PC-3 (cell line): ENCODE results near the gene FOXK1. TPM values are rescaled to one million over a fixed set of nuclear protein-coding genes. Genes with fewer than 3 reads are reported as not detected.
"Not testable (repeated sequence)": the region's sequence is repeated elsewhere in the genome, so short reads cannot be mapped to it uniquely, and the experiment has no call there.

ENCODE experiments used
- ATAC-seq: fragments of 200-7000 bp; cut with Tn5 transposase; 2 replicates; pipeline ENCODE4 v1.9.1; 2020; ENCODE audit warnings: mild to moderate bottlenecking, moderate library complexity
- BruUV-seq: library from RNA; stranded (reverse); fragments of 400-500 nt; replicated peaks from 2 replicates; lab custom pipeline; 2021; lab: Mats Ljungman, UMichigan
- CTCF ChIA-PET: fragments of 300-600 bp; sonication (Branson Sonifier 250); formaldehyde crosslinking; loops from one replicate; lab custom pipeline; 2022; ENCODE audit warnings: antibody characterized with exemption; lab: Charles Lee
- POLR2A ChIA-PET: fragments of 300-600 bp; sonication (Branson Sonifier 250); formaldehyde crosslinking; loops from one replicate; lab custom pipeline; 2022; ENCODE audit warnings: antibody characterized with exemption; ENCODE audit not compliant: unreplicated experiment; lab: Charles Lee
- DNase-seq: peaks from one replicate; pipeline ENCODE4 v3.0.0-alpha.2; 2015
- H2AFZ ChIP-seq: fragments of 300-600 bp; sonication (generic); 2 replicates; pipeline ENCODE4 v1.6.0; 2016; ENCODE audit warnings: antibody characterized with exemption, low read length
- H3F3A ChIP-seq: fragments of 300-600 bp; sonication (generic); one replicate; pipeline ENCODE4 v1.6.0; 2017; ENCODE audit warnings: antibody characterized with exemption, low read length, control low read depth, mild to moderate bottlenecking; ENCODE audit not compliant: unreplicated experiment
- H3K27ac ChIP-seq: fragments of 300-600 bp; sonication (generic); 2 replicates; pipeline ENCODE4 v1.5.1; 2016; ENCODE audit warnings: mild to moderate bottlenecking, low read length
- H3K27me3 ChIP-seq: fragments of 300-600 bp; sonication (generic); 2 replicates; pipeline ENCODE4 v1.6.1; 2016; ENCODE audit warnings: low read length, mixed read lengths
- H3K36me3 ChIP-seq: fragments of 300-600 bp; sonication (generic); 2 replicates; pipeline ENCODE4 v1.6.1; 2016; ENCODE audit warnings: low read depth, mixed run types, low read length, mixed read lengths
- H3K4me1 ChIP-seq: fragments of 300-600 bp; sonication (generic); 2 replicates; pipeline ENCODE4 v1.5.1; 2016; ENCODE audit warnings: low read length; ENCODE audit not compliant: insufficient read depth
- H3K4me2 ChIP-seq: fragments of 300-600 bp; sonication (generic); 2 replicates; pipeline ENCODE4 v1.6.0; 2016; ENCODE audit warnings: low read length
- H3K4me3 ChIP-seq: fragments of 300-600 bp; sonication (generic); 2 replicates; pipeline ENCODE4 v1.5.1; 2016; ENCODE audit warnings: mild to moderate bottlenecking, low read length, mixed read lengths
- H3K79me2 ChIP-seq: fragments of 300-600 bp; sonication (generic); 2 replicates; pipeline ENCODE4 v1.6.1; 2017; ENCODE audit warnings: low read length, mixed read lengths
- H3K9ac ChIP-seq: fragments of 300-600 bp; sonication (generic); 2 replicates; pipeline ENCODE4 v1.6.0; 2016; ENCODE audit warnings: mild to moderate bottlenecking, low read length
- H3K9me2 ChIP-seq: fragments of 300-600 bp; sonication (generic); replicated peaks from 2 replicates; pipeline ENCODE4 v1.6.1; 2016; ENCODE audit warnings: mixed run types, low read length, mixed read lengths
- H3K9me3 ChIP-seq: fragments of 300-600 bp; sonication (generic); 2 replicates; pipeline ENCODE4 v1.6.1; 2016; ENCODE audit warnings: low read length, mixed read lengths
- H4K20me1 ChIP-seq: fragments of 300-600 bp; sonication (generic); 2 replicates; pipeline ENCODE4 v1.6.1; 2016; ENCODE audit warnings: low read length, mixed read lengths
- EZH2 ChIP-seq: fragments of 300-600 bp; sonication (generic); IDR thresholded peaks from one replicate; pipeline ENCODE4 v1.6.1; 2017; ENCODE audit warnings: antibody characterized with exemption, mild to moderate bottlenecking, low read length; ENCODE audit not compliant: unreplicated experiment
- EZH2phosphoT487 ChIP-seq: fragments of 300-600 bp; sonication (generic); IDR thresholded peaks from 2 replicates; pipeline ENCODE4 v1.6.1; 2018; ENCODE audit warnings: mild to moderate bottlenecking, antibody characterized with exemption, low read length, borderline replicate concordance
- intact Hi-C: fragments of 100-400 bp; cut with micrococcal nuclease; formaldehyde crosslinking; loops from 2 replicates; pipeline ENCODE4 v1.9.0; 2023
- total RNA-seq: library from RNA; depleted of rRNA; stranded (reverse); fragments of >200 nt; gene quantifications from 2 replicates; pipeline ENCODE4 v1.2.3, GENCODE V29; 2014
- TF ChIP-seq, protein P1 (sequence below): fragments of 300-600 bp; sonication (generic); conservative IDR thresholded peaks from 2 replicates; pipeline ENCODE4 v1.5.1; 2017; ENCODE audit warnings: antibody characterized with exemption, low read depth, mild to moderate bottlenecking, low read length

Gene FOXK1
- total RNA-seq, 1 experiment from 2014 or later = 13.2 TPM

DNA sequence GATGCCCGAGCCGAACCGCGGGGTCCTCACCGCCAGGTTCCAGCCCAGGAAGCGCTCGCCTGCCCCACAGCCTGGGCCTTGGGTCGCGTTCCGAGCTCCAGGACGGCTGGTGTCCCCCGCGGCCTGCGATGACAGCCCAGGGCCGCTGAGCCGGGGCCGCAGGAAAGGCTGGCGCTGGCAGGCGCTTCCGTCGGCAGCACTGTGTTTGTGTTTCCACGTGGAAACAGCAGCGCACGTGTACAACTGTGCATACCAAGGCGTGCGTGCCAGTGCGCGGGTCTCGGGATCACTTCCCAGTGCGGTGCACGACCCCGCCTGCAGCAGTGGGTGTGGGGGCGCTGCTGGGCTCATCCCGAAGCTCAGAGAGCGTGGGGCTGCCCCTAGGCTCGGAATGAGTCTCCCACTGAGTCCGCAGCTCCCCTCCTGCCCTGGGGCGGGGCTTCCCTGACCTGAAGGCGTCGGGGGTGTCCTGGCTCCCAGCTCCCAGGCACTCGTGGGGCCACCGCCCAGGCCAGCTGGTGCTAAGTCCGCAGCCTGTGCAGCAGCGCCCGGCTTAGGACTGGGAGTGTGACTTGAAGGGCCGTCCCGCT, 110.5 kb downstream of the FOXK1 start:
- Histone ChIP-seq H3K4me2 (no peak overlapping the region), H2AFZ (no peak overlapping the region), H3K4me1 (no peaks in the 10 kb centered on the region), H3K4me3 (no peak overlapping the region), H3K27ac (no peak overlapping the region), H3K9me3 (no peaks in the 10 kb centered on the region), H3K27me3 (no peaks in the 10 kb centered on the region), H3K9me2 (no peaks in the 10 kb centered on the region), H3F3A (no peaks in the 10 kb centered on the region), H3K79me2 (no peaks in the 10 kb centered on the region), H3K9ac (no peak overlapping the region), H4K20me1 (no peaks in the 10 kb centered on the region), H3K36me3 (peaks cover 4% of the 10 kb centered on the region; the same call in 1 of the 2 replicates)
- TF ChIP-seq, protein P1, sequence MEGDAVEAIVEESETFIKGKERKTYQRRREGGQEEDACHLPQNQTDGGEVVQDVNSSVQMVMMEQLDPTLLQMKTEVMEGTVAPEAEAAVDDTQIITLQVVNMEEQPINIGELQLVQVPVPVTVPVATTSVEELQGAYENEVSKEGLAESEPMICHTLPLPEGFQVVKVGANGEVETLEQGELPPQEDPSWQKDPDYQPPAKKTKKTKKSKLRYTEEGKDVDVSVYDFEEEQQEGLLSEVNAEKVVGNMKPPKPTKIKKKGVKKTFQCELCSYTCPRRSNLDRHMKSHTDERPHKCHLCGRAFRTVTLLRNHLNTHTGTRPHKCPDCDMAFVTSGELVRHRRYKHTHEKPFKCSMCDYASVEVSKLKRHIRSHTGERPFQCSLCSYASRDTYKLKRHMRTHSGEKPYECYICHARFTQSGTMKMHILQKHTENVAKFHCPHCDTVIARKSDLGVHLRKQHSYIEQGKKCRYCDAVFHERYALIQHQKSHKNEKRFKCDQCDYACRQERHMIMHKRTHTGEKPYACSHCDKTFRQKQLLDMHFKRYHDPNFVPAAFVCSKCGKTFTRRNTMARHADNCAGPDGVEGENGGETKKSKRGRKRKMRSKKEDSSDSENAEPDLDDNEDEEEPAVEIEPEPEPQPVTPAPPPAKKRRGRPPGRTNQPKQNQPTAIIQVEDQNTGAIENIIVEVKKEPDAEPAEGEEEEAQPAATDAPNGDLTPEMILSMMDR = no peak
- TF ChIP-seq EZH2phosphoT487 (no peak), EZH2 (no peak)
- ChIA-PET POLR2A (no interaction called here), CTCF (interaction anchor here (1.2 kb wide), 1 partner anchor 90 kb away, joined by 3 read pairs; no protein-coding TSS in a partner anchor)
- BruUV-seq = no TSS peak
- DNase-seq = no peak
- intact Hi-C loops = no loop called here
- no peak for ATAC-seq

DNA sequence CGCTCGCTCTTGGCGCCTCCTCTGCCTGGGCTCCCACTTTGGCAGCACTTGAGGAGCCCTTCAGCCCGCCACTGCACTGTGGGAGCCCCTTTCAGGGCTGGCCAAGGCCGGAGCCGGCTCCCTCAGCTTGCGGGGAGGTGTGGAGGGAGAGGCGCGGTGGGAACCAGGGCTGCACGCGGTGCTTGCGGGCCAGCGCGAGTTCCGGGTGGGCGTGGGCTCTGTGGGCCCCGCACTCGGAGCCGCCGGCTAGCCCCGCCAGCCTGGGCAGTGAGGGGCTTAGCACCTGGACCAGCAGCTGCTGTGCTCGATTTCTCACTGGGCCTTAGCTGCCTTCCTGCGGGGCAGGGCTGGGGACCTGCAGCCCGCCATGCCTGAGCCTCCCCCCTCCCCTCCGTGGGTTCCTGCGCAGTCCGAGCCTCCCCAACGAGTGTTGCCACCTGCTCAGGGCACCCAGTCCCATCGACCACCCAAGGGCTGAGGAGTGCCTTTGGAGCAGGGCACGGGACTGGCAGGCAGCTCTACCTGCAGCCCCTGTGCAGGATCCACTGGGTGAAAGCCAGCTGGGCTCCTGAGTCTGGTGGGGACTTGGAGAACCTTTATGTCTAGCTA, 111.4 kb downstream of the FOXK1 start:
- DNase-seq, H3K27ac ChIP-seq, H3K4me1 ChIP-seq, POLR2A ChIA-PET, H4K20me1 ChIP-seq, H3K9me3 ChIP-seq, BruUV-seq, H2AFZ ChIP-seq, H3K9ac ChIP-seq, ATAC-seq, intact Hi-C loops, H3K4me2 ChIP-seq, CTCF ChIA-PET, H3F3A ChIP-seq, H3K79me2 ChIP-seq, H3K27me3 ChIP-seq, H3K36me3 ChIP-seq, H3K9me2 ChIP-seq, H3K4me3 ChIP-seq: not testable (repeated sequence)

DNA sequence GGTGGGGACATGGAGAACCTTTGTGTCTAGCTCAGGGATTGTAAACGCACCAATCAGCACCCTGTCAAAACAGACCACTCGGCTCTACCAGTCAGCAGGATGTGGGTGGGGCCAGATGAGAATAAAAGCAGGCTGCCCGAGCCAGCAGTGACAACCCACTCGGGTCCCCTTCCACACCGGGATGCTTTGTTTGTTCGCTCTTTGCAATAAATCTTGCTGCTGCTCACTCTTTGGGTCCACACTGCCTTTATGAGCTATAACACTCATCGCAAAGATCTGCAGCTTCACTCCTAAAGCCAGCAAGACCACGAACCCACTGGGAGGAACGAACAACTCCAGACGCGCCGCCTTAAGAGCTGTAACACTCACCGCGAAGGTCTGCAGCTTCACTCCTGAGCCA, 112.1 kb downstream of the FOXK1 start:
- H3K9ac ChIP-seq, H3K9me2 ChIP-seq, H3K4me1 ChIP-seq, DNase-seq, H3K27ac ChIP-seq, H4K20me1 ChIP-seq, H2AFZ ChIP-seq, intact Hi-C loops, H3K4me3 ChIP-seq, CTCF ChIA-PET, H3F3A ChIP-seq, H3K36me3 ChIP-seq, H3K27me3 ChIP-seq, H3K9me3 ChIP-seq, ATAC-seq, BruUV-seq, H3K4me2 ChIP-seq, POLR2A ChIA-PET, H3K79me2 ChIP-seq: not testable (repeated sequence)
